Measurements from ENCODE around the gene METTL27. TPM values are rescaled to one million over a fixed set of nuclear protein-coding genes. Genes with fewer than 3 reads are reported as not detected.
A peak's percentile ranks its signal among the peaks of the same experiment; 100 is the strongest.

The METTL27 gene
- total and polyA plus RNA-seq, 5 experiments from 2014 or later: 0.52 to 4.4 (median 3.0) TPM

GRCh38 chr7:73830681-73831583 is 11.4 kb downstream of the METTL27 start, which contains the start of gene CLDN4:
Gene CLDN4 (plus strand): TSS chr7:73830996. CDS start chr7:73831202, 206 bp downstream.
- H3K27ac Mint-ChIP-seq: peak within 1 kb of the TSS in 2 of 10 donors; percentile 7 to 46
- H3K4me1 Mint-ChIP-seq: peaks cover 19 to 38% (median 29%) of the 10 kb centered on the region in 4 donors
- POLR2A ChIA-PET: no interaction called here
- H3K36me3 Mint-ChIP-seq: no peaks in the 10 kb centered on the region
- no peak for DNase-seq
- peak within 1 kb of the TSS in 4 of 10 donors; percentile 12 to 37 (median 21) for H3K4me3 Mint-ChIP-seq
- H3K9me3 Mint-ChIP-seq: peaks cover 0 to 2% (median 0%) of the 10 kb centered on the region in 9 donors
- peaks cover 0 to 37% (median 3%) of the 10 kb centered on the region in 5 donors for H3K27me3 Mint-ChIP-seq
- no peak for ATAC-seq

- POLR2A ChIA-PET: interaction anchor here (0.6 to 1.3 kb wide), 2 partner anchors 9 to 12 kb away, joined by 3 to 4 read pairs; partner anchors contain the start of gene METTL27
- DNase-seq: no peak
- H3K27me3 Mint-ChIP-seq: peaks cover 0 to 37% (median 3%) of the 10 kb centered on the region in 5 donors
- H3K4me3 Mint-ChIP-seq: peak overlapping the region in 3 of 10 donors; percentile 12 to 37 (median 18)
- H3K36me3 Mint-ChIP-seq: no peaks in the 10 kb centered on the region
- H3K4me1 Mint-ChIP-seq: peaks cover 19 to 39% (median 30%) of the 10 kb centered on the region in 4 donors
- ATAC-seq: no peak
- peaks cover 0 to 2% (median 0%) of the 10 kb centered on the region in 9 donors for H3K9me3 Mint-ChIP-seq
- H3K27ac Mint-ChIP-seq: peak overlapping the region in 3 of 10 donors; percentile 7 to 53 (median 46)
Observed at GRCh38 chr7:73829921-73830680, 12.2 kb downstream of the METTL27 start.

DNA sequence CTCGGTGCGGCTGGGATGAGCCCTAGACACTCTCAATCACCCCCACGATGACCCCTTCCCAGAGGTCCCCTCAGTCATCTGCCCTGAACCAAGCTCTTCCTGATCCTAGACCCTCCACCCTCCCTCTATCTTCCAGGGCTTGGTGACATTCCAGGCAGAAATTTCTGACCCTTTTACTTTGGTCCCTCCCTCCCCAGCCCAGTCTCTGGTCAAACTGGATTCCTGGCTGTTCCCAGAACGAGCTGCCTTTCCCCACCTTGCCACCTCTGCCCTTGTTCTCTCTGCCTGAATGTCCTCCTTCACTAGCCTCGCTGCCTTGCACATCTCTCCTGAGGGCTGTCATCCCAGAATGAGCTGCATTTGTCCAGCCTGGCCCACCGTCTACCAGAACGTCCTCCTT is 12.8 kb downstream of the METTL27 start:
- ATAC-seq (no peak), DNase-seq (no peak)
- POLR2A ChIA-PET: interaction anchor here (0.6 to 1.3 kb wide), 2 partner anchors 9 to 13 kb away, joined by 3 to 4 read pairs; partner anchors contain the start of gene METTL27
- H3K27me3 Mint-ChIP-seq: peaks cover 0 to 37% (median 3%) of the 10 kb centered on the region in 5 donors
- H3K27ac Mint-ChIP-seq: peak overlapping the region in 3 of 10 donors; percentile 46 to 59 (median 53)
- H3K36me3 Mint-ChIP-seq: no peaks in the 10 kb centered on the region
- H3K4me1 Mint-ChIP-seq: peaks cover 19 to 39% (median 30%) of the 10 kb centered on the region in 4 donors
- peaks cover 0 to 2% (median 0%) of the 10 kb centered on the region in 9 donors for H3K9me3 Mint-ChIP-seq
- peak overlapping the region in 3 of 10 donors; percentile 12 to 37 (median 18) for H3K4me3 Mint-ChIP-seq

DNA sequence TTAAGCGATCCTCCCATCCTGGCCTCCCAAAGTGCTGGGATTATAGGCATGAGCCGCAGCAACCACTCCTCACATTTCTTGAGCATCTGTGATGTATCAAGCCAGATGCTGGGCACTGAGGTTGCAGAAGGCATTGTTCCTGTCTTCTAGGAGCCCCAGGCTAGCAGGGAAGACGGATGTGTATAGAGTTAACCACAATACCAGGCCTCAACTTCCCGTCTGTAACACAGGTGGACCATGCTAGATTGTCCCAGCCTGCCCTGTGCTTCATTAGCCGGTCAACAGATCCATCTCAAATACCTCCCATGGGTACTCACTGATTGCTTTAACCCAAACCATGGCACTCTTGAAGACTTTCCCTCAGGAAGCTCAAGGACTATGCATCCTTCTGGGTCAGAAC is 13.3 kb downstream of the METTL27 start:
- ATAC-seq: no peak
- peak overlapping the region in 3 of 10 donors; percentile 47 to 71 (median 67) for H3K4me3 Mint-ChIP-seq
- H3K9me3 Mint-ChIP-seq: no peaks in the 10 kb centered on the region
- POLR2A ChIA-PET: interaction anchor here (0.6 to 1.3 kb wide), 2 partner anchors 8 to 13 kb away, joined by 3 to 4 read pairs; partner anchors contain the start of gene METTL27
- no peaks in the 10 kb centered on the region for H3K36me3 Mint-ChIP-seq
- DNase-seq: no peak
- H3K4me1 Mint-ChIP-seq: peaks cover 19 to 39% (median 30%) of the 10 kb centered on the region in 4 donors
- H3K27ac Mint-ChIP-seq: peak overlapping the region in 1 of 10 donors; percentile 61
- H3K27me3 Mint-ChIP-seq: peaks cover 0 to 37% (median 3%) of the 10 kb centered on the region in 5 donors

DNA sequence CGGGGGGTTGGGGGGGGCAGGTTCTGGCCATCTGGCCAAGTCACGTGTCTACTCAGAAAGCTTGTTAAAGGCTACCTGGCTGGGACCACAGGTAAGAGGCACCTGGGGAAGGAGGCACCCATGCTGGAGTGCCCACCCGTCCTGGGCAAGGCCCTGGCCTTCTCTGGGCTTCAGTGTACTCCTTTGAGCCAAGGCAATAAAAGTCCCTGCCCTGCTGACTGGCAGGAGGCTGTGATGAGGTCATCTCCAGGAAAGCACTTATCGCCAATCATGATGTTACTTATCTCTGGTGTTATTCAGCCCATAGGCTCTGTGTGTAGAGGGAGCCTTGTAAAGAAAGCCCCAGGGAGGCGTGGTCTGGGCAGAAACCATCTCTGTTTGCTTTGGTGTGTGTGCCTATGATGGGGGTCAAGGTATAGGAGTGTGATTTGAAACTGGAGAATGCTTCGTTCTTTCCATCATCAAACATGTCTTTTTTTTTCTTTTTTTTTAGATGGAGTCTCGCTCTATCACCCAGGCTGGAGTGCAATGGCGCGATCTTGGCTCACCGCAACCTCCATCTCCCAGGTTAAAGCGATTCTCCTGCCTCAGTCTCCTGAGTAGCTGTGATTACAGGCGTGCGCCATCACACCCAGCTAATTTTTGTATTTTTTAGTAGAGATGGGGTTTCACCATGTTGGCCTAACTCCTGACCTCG is 14.1 kb downstream of the METTL27 start:
- Mint-ChIP-seq H3K4me3 (peak overlapping the region in 8 of 10 donors; percentile 12 to 71 (median 51)), H3K9me3 (no peaks in the 10 kb centered on the region), H3K4me1 (peaks cover 19 to 39% (median 30%) of the 10 kb centered on the region in 4 donors), H3K36me3 (no peaks in the 10 kb centered on the region), H3K27ac (peak overlapping the region in 3 of 10 donors; percentile 11 to 61 (median 34)), H3K27me3 (peaks cover 0 to 41% (median 3%) of the 10 kb centered on the region in 5 donors)
- ATAC-seq (peak; percentile 66 to 82), DNase-seq (no peak)
- POLR2A ChIA-PET: interaction anchor here (0.8 kb wide), 1 partner anchor 22 kb away, joined by 3 read pairs; no protein-coding TSS in a partner anchor

DNA sequence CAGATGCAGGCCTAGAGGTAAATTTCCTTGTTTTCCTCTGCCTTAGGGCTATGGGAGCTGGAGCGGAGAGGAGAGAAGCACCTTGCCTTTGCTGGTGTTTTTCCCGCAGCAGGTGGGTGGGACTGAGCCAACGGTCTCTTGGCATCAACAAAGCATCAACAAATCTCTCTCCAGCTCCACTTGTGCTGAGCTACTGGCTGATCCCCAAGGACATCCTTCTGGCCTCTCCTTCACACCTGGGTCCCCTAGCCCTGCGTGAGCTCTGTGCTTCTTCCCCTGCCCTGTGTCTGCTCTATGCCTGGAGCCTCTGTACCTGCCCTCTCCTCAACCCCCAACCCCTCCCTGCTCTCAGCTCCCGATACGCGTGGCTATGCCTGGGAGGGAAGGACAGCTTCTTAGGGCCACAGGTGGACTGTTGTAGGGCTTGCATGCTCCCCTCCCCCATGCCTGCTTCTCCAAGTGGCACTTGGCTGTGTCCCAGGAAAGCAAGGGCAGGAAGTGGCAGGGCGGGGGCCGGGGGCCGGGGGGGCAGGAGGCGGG is 14.7 kb downstream of the METTL27 start:
- H3K27ac Mint-ChIP-seq: peak overlapping the region in 9 of 10 donors; percentile 7 to 85 (median 60)
- ATAC-seq: peak; percentile 30 to 63

GRCh38 chr7:73824986-73825385 is 17.3 kb downstream of the METTL27 start:
- Mint-ChIP-seq H3K27ac (no peak overlapping the region), H3K4me3 (no peak overlapping the region)
- no peak for ATAC-seq

More for the DNA sequence above, 14.7 kb downstream of the METTL27 start:
- POLR2A ChIA-PET: interaction anchor here (0.8 kb wide), 1 partner anchor 23 kb away, joined by 3 read pairs; no protein-coding TSS in a partner anchor
- peak overlapping the region; percentile 19 to 81 (median 58) for H3K4me3 Mint-ChIP-seq
- no peak for DNase-seq
- peaks cover 0 to 47% (median 3%) of the 10 kb centered on the region in 5 donors for H3K27me3 Mint-ChIP-seq
- H3K4me1 Mint-ChIP-seq: peaks cover 19 to 39% (median 30%) of the 10 kb centered on the region in 4 donors
- H3K36me3 Mint-ChIP-seq: no peaks in the 10 kb centered on the region
- no peaks in the 10 kb centered on the region for H3K9me3 Mint-ChIP-seq

GRCh38 chr7:73823873-73824592 is 18.3 kb downstream of the METTL27 start:
- no peak overlapping the region for H3K4me3 Mint-ChIP-seq
- ATAC-seq (no peak), DNase-seq (no peak)
- POLR2A ChIA-PET: no interaction called here
- peaks cover 2 to 35% (median 4%) of the 10 kb centered on the region in 5 donors for H3K27me3 Mint-ChIP-seq
- H3K27ac Mint-ChIP-seq: no peak overlapping the region
- H3K4me1 Mint-ChIP-seq: peaks cover 18 to 32% (median 25%) of the 10 kb centered on the region in 4 donors
- H3K9me3 Mint-ChIP-seq: no peaks in the 10 kb centered on the region
- H3K36me3 Mint-ChIP-seq: no peaks in the 10 kb centered on the region

More at GRCh38 chr7:73824986-73825385, 17.3 kb downstream of the METTL27 start:
- Mint-ChIP-seq H3K36me3 (no peaks in the 10 kb centered on the region), H3K27me3 (peaks cover 2 to 44% (median 4%) of the 10 kb centered on the region in 5 donors), H3K4me1 (peaks cover 19 to 39% (median 30%) of the 10 kb centered on the region in 4 donors), H3K9me3 (no peaks in the 10 kb centered on the region)
- POLR2A ChIA-PET: interaction anchor here (0.6 kb wide), 1 partner anchor 96 kb away, joined by 3 read pairs; no protein-coding TSS in a partner anchor
- DNase-seq: no peak

DNA sequence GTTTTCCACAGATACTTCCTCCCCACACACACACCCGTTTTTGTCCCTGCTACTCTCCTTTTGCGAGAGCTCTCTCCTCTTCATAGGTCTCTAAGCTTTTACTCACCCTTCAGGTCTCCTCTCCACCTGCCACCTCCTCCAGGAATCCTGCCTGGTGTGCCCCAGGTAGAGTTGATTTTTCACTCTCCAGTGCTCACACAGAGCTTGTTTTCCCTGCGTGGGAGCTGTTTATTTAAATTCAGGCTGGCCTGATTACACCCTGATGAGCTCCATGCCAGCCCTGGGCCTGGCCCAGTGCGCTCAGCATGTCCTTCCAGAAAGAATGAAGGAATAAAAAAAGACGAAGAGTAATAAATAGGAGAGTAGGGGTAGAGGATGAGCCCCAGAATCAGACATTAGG is 19.1 kb downstream of the METTL27 start:
- POLR2A ChIA-PET: no interaction called here
- DNase-seq (no peak), ATAC-seq (no peak)
- H3K36me3 Mint-ChIP-seq: no peaks in the 10 kb centered on the region
- peaks cover 14 to 24% (median 20%) of the 10 kb centered on the region in 4 donors for H3K4me1 Mint-ChIP-seq
- no peaks in the 10 kb centered on the region for H3K9me3 Mint-ChIP-seq
- H3K27ac Mint-ChIP-seq: no peak overlapping the region
- peaks cover 0 to 28% (median 4%) of the 10 kb centered on the region in 5 donors for H3K27me3 Mint-ChIP-seq
- H3K4me3 Mint-ChIP-seq: no peak overlapping the region

- no peak overlapping the region for H3K4me3 Mint-ChIP-seq
- H3K27ac Mint-ChIP-seq: no peak overlapping the region
- DNase-seq (no peak), ATAC-seq (no peak)
- peaks cover 11 to 17% (median 14%) of the 10 kb centered on the region in 4 donors for H3K4me1 Mint-ChIP-seq
- no peaks in the 10 kb centered on the region for H3K9me3 Mint-ChIP-seq
- H3K27me3 Mint-ChIP-seq: peaks cover 3 to 29% (median 4%) of the 10 kb centered on the region in 5 donors
- POLR2A ChIA-PET: no interaction called here
- H3K36me3 Mint-ChIP-seq: no peaks in the 10 kb centered on the region
Observed at GRCh38 chr7:73822319-73823173, 19.8 kb downstream of the METTL27 start.
